HEK293T (cell line): ENCODE data around the gene MIA2.
"Not testable (repeated sequence)": the region's sequence is repeated elsewhere in the genome, so short reads cannot be mapped to it uniquely, and the experiment has no call there.

Experiments used
- CTCF ChIA-PET: fragments of 350-600 bp; formaldehyde crosslinking; extraction: SDS; loops from one replicate; lab custom pipeline; 2021; ENCODE audit warnings: antibody characterized with exemption, inconsistent platforms; lab: Yijun Ruan, JAX
- POLR2A ChIA-PET: fragments of 350-600 bp; formaldehyde crosslinking; extraction: SDS; loops from one replicate; lab custom pipeline; 2020; ENCODE audit warnings: antibody characterized with exemption, inconsistent platforms; lab: Yijun Ruan, JAX
- DNase-seq: peaks from one replicate; pipeline ENCODE4 v3.0.0; 2012; ENCODE audit warnings: mixed read lengths; ENCODE audit errors: extremely low spot score
- ARNT ChIP-seq: fragments of 450-650 bp; IDR thresholded peaks from 2 replicates; pipeline ENCODE4 v1.6.1; 2017; ENCODE audit warnings: mild to moderate bottlenecking
- BHLHE40 ChIP-seq: fragments of 450-650 bp; IDR thresholded peaks from 2 replicates; pipeline ENCODE4 v1.6.1; 2016; ENCODE audit warnings: mild to moderate bottlenecking, moderate library complexity, borderline replicate concordance
- CTBP1 ChIP-seq: fragments of 450-650 bp; IDR thresholded peaks from 2 replicates; pipeline ENCODE4 v1.6.1; 2016; ENCODE audit warnings: borderline replicate concordance
- ELF4 ChIP-seq: fragments of 450-650 bp; IDR thresholded peaks from 2 replicates; pipeline ENCODE4 v1.6.1; 2017; ENCODE audit warnings: antibody characterized with exemption
- FOXA1 ChIP-seq: fragments of 450-650 bp; IDR thresholded peaks from 2 replicates; pipeline ENCODE4 v1.6.1; 2016; ENCODE audit warnings: mild to moderate bottlenecking
- FOXK2 ChIP-seq: fragments of 450-650 bp; IDR thresholded peaks from 2 replicates; pipeline ENCODE4 v1.6.1; 2016; ENCODE audit warnings: mild to moderate bottlenecking
- FOXM1 ChIP-seq: fragments of 450-650 bp; IDR thresholded peaks from 2 replicates; pipeline ENCODE4 v1.6.1; 2017; ENCODE audit warnings: mild to moderate bottlenecking, borderline replicate concordance
- HDGF ChIP-seq: fragments of 450-650 bp; IDR thresholded peaks from 2 replicates; pipeline ENCODE4 v1.6.1; 2017; ENCODE audit warnings: antibody characterized with exemption, borderline replicate concordance
- L3MBTL2 ChIP-seq: fragments of 450-650 bp; conservative IDR thresholded peaks from 2 replicates; pipeline ENCODE4 v1.6.1; 2016; ENCODE audit warnings: mild to moderate bottlenecking
- LEF1 ChIP-seq: fragments of 450-650 bp; IDR thresholded peaks from 2 replicates; pipeline ENCODE4 v1.6.1; 2017; ENCODE audit warnings: mild to moderate bottlenecking, borderline replicate concordance
- NFRKB ChIP-seq: fragments of 450-650 bp; IDR thresholded peaks from 2 replicates; pipeline ENCODE4 v1.6.1; 2016; ENCODE audit warnings: mild to moderate bottlenecking, moderate library complexity
- PKNOX1 ChIP-seq: fragments of 450-650 bp; IDR thresholded peaks from 2 replicates; pipeline ENCODE4 v1.6.1; 2016
- SP1 ChIP-seq: fragments of 450-650 bp; IDR thresholded peaks from 2 replicates; pipeline ENCODE4 v1.6.1; 2017
- SUZ12 ChIP-seq: fragments of 450-650 bp; IDR thresholded peaks from 2 replicates; pipeline ENCODE4 v1.6.1; 2016; ENCODE audit warnings: mild to moderate bottlenecking
- TARDBP ChIP-seq: fragments of 450-650 bp; IDR thresholded peaks from 2 replicates; pipeline ENCODE4 v1.6.1; 2016
- ZNF384 ChIP-seq: fragments of 450-650 bp; IDR thresholded peaks from 2 replicates; pipeline ENCODE4 v1.6.1; 2016

Gene MIA2

DNA sequence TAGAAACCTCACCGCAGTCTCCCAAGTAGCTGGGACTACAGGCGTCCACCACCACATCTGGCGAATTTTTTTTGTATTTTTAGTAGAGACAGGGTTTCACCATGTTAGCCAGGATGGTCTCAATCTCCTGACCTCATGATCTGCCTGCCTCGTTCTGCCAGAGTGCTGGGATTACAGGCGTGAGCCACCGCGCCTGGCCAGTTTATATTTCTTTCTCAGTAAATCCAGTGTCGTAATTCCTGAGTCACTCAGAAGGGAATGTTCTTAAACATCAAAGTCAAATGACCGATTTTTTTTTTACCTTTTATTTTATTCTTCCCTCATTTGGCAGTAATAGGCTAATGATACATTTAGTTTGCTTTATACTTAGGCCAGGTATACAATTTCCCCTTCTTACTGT, 118.0 kb downstream of the MIA2 start:
- CTCF ChIA-PET = no interaction called here

DNA sequence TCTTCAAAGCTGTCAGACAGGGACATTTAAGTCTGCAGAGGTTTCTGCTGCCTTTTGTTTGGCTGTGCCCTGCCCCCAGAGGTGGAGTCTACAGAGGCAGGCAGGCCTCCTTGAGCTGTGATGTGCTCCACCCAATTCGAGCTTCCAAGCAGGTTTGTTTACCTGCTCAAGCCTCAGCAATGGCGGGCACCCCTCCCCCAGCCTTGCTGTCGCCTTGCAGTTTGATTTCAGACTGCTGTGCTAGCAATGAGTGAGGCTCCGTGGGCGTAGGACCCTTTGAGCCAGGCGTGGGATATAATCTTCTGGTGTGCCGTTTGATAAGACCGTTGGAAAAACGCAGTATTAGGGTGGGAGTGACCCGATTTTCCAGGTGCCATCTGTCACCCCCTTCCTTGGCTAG, 125.4 kb downstream of the MIA2 start:
- POLR2A ChIA-PET, CTCF ChIA-PET, DNase-seq: not testable (repeated sequence)

More for the DNA sequence above, 118.0 kb downstream of the MIA2 start:
- POLR2A ChIA-PET = no interaction called here
- TF ChIP-seq ZNF384 = no peak
- no peak for TF ChIP-seq TARDBP
- TF ChIP-seq LEF1 = no peak
- TF ChIP-seq ELF4 = no peak
- TF ChIP-seq BHLHE40 = no peak
- DNase-seq = no peak

DNA sequence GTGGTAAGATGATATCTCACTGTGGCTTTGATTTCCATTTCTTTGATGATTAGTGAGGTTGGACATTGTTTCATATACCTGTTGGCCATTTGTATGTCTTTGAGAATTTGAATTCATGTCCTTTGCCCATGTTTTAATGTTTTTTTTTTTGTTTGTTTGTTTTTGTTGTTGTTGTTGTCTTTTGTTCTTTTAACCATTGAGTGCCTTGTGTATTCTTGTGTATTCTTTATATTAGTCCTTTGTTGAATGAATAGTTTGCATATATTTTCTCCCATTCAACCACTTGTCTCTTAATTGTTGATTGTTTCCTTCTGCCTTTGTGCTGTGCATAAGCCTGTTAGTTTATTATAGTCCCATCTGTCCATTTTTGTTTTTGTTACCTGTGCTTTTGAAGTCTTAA, 126.6 kb downstream of the MIA2 start:
- ChIA-PET CTCF (no interaction called here), POLR2A (no interaction called here)
- DNase-seq = no peak
- TF ChIP-seq L3MBTL2 = no peak
- TF ChIP-seq LEF1 = no peak
- TF ChIP-seq NFRKB = no peak
- no peak for TF ChIP-seq SP1
- TF ChIP-seq CTBP1 = no peak
- TF ChIP-seq FOXK2 = no peak
- no peak for TF ChIP-seq SUZ12
- no peak for TF ChIP-seq TARDBP
- no peak for TF ChIP-seq PKNOX1
- no peak for TF ChIP-seq ARNT
- no peak for TF ChIP-seq FOXM1
- no peak for TF ChIP-seq ELF4
- no peak for TF ChIP-seq ZNF384
- TF ChIP-seq FOXA1 = no peak

GRCh38 chr14:39361556-39361955, 127.8 kb downstream of the MIA2 start:
- CTCF ChIA-PET, DNase-seq, POLR2A ChIA-PET: not testable (repeated sequence)

DNA sequence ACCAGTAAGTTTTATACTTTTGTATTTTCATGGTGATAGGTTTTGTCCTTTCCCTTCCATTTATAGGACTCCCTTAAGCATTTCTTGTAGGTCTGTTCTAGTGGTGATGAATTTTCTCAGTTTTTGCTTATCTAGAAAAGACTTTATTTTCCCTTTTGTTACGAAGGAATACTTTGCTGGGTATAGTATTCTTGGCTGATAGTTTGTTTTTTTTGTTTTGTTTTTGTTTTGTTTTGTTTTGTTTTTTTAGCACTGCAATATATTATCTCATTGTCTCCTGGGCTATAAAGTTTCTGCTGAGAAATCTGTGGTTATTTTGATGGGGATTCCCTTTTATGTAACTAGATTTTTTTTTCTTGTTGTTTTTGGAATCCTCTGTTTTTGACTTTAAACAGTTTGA, 130.8 kb downstream of the MIA2 start:
- TF ChIP-seq SUZ12 (no peak), FOXM1 (no peak), TARDBP (no peak)
- ChIA-PET POLR2A (no interaction called here), CTCF (interaction anchor here (1.7 kb wide), 1 partner anchor 133 kb away, joined by 4 read pairs; no protein-coding TSS in a partner anchor)
- no peak for DNase-seq

GRCh38 chr14:39365354-39365753, 131.6 kb downstream of the MIA2 start:
- TF ChIP-seq L3MBTL2 = no peak
- TF ChIP-seq PKNOX1 = no peak
- TF ChIP-seq FOXK2 = no peak
- no peak for TF ChIP-seq LEF1
- no peak for TF ChIP-seq SP1
- no peak for TF ChIP-seq ARNT
- TF ChIP-seq ZNF384 = no peak
- CTCF ChIA-PET = interaction anchor here (0.8 to 1.7 kb wide), 2 partner anchors 134 to 149 kb away, joined by 3 to 4 read pairs; no protein-coding TSS in a partner anchor
- DNase-seq = no peak
- POLR2A ChIA-PET = no interaction called here

DNA sequence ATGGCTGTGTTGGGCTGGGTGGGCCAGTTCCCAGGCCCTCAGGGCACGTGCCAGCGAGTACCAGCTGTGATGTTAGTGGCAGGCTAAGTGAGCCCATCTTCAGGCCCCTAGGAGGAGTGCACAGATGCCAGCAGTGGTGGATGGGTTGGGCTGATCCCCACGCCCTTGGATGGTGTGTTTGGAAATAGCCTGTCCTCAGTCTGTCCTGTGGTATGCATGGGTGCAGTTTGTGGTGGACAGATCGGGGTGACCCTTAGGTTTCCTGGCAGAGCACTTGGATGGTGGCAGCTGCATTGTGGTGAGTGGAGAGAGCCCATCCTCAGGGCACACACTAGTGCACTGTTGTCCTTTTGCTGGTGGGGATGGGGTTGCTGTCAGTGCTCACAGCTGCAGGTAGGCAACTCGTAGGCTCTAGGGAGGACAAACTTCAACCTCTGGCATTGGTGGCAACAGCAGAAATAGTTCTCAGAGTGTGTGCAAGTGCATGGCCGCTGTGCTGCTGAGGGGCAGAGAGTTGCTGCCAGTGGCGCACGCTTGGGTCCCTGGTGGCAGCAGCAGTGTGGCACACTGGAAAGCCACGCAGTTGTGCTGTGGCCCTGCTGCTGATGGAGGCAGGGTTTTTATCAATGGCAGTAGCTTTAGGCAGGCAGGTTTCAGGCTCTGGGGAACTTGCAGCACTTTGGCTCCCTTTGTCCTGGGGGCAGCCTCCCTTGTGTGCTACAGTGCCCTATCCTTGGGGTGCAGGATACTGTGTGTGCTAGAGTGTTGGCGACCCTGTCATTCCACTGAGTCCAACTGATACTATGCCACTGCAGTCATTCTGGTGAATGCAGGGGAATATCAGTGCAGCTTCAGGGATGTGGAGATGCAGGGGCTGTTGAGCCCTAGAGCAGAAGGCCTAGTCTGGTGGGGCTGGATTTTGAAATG, 133.0 kb downstream of the MIA2 start:
- TF ChIP-seq ZNF384 (no peak), L3MBTL2 (no peak), PKNOX1 (no peak), HDGF (no peak), TARDBP (no peak), BHLHE40 (no peak), FOXK2 (no peak), SP1 (no peak), FOXM1 (no peak), ARNT (no peak)
- DNase-seq = no peak
- ChIA-PET CTCF (interaction anchor here (0.7 to 0.8 kb wide), 2 partner anchors 150 to 260 kb away, joined by 3 read pairs; no protein-coding TSS in a partner anchor), POLR2A (interaction anchor here (1.1 kb wide), 1 partner anchor 197 kb away, joined by 3 read pairs; the partner anchor contains the start of gene TRAPPC6B)
